Liver (tissue), 9 donors: ENCODE measurements around the gene ERC1. TPM values are rescaled to one million over a fixed set of nuclear protein-coding genes. Genes with fewer than 3 reads are reported as not detected.

ENCODE experiments used
- DNase-seq: peaks from one replicate; pipeline ENCODE4 v3.0.0-alpha.2; 2017; ENCODE audit warnings: low spot score
- H3K27ac ChIP-seq, 2 donors: one replicate each; pipeline ENCODE4 v1.7.0; 2013; ENCODE audit warnings: inconsistent platforms in 2 of 2, low read length in 2 of 2, control low read depth in 1 of 2, low read depth in 1 of 2, mild to moderate bottlenecking in 1 of 2
- H3K27me3 ChIP-seq, 4 donors: one replicate each; pipeline versions ENCODE4 v1.6.1 to v1.7.0; 2013; ENCODE audit warnings: low read length in 3 of 4, inconsistent platforms in 1 of 4, mild to moderate bottlenecking in 1 of 4, moderate library complexity in 1 of 4; ENCODE audit not compliant: control insufficient read depth in 4 of 4, insufficient read depth in 4 of 4
- H3K36me3 ChIP-seq, 4 donors: one replicate each; pipeline versions ENCODE4 v1.6.1 to v1.7.0; 2013; ENCODE audit warnings: low read length in 3 of 4, mild to moderate bottlenecking in 3 of 4, low read depth in 1 of 4, moderate library complexity in 1 of 4; ENCODE audit not compliant: control insufficient read depth in 4 of 4, insufficient read depth in 3 of 4
- H3K4me1 ChIP-seq, 4 donors: one replicate each; pipeline versions ENCODE4 v1.6.1 to v1.7.0; 2013; ENCODE audit warnings: low read length in 3 of 4, mild to moderate bottlenecking in 3 of 4, moderate library complexity in 1 of 4; ENCODE audit not compliant: control insufficient read depth in 4 of 4, insufficient read depth in 4 of 4
- H3K4me3 ChIP-seq, 3 donors: one replicate each; pipeline versions ENCODE4 v1.6.1 to v1.7.0; 2013; ENCODE audit warnings: low read length in 3 of 3, control low read depth in 1 of 3, low read depth in 1 of 3, mild to moderate bottlenecking in 1 of 3
- H3K9ac ChIP-seq, 2 donors: one replicate each; pipeline ENCODE4 v1.7.0; 2013; ENCODE audit warnings: low read length in 2 of 2, mild to moderate bottlenecking in 2 of 2, moderate library complexity in 2 of 2, control low read depth in 1 of 2, low read depth in 1 of 2
- H3K9me3 ChIP-seq, 4 donors: one replicate each; pipeline versions ENCODE4 v1.6.1 to v1.7.0; 2013; ENCODE audit warnings: low read length in 3 of 4; ENCODE audit not compliant: control insufficient read depth in 4 of 4
- ATF3 ChIP-seq: IDR thresholded peaks from 2 replicates; pipeline ENCODE4 v1.6.1; 2016; ENCODE audit warnings: antibody characterized with exemption
- CTCF ChIP-seq: fragments of 150-350 bp; IDR thresholded peaks from 2 replicates; pipeline ENCODE4 v1.5.1; 2017; ENCODE audit warnings: improper control_type of control experiment, low read depth, low read length; ENCODE audit not compliant: missing input control
- EGR1 ChIP-seq, 2 donors: IDR thresholded peaks; 2 replicates each; pipeline ENCODE4 v1.6.1; 2016 to 2018; ENCODE audit warnings: antibody characterized with exemption in 2 of 2, low read depth in 2 of 2
- FOXA1 ChIP-seq: IDR thresholded peaks from 2 replicates; pipeline ENCODE4 v1.6.1; 2016; ENCODE audit warnings: antibody characterized with exemption
- FOXA2 ChIP-seq: IDR thresholded peaks from 2 replicates; pipeline ENCODE4 v1.6.1; 2016; ENCODE audit warnings: antibody characterized with exemption
- GABPA ChIP-seq, 2 donors: IDR thresholded peaks in 1 of 2; conservative IDR thresholded peaks in 1 of 2; 2 replicates each; pipeline ENCODE4 v1.6.1; 2016; ENCODE audit warnings: antibody characterized with exemption in 2 of 2, mild to moderate bottlenecking in 1 of 2, moderate library complexity in 1 of 2
- HNF4A ChIP-seq, 2 donors: conservative IDR thresholded peaks; 2 replicates each; pipeline ENCODE4 v1.6.1; 2016; ENCODE audit warnings: antibody characterized with exemption in 2 of 2, mild to moderate bottlenecking in 2 of 2
- HNF4G ChIP-seq: IDR thresholded peaks from 2 replicates; pipeline ENCODE4 v1.6.1; 2016; ENCODE audit warnings: antibody characterized with exemption
- JUND ChIP-seq, 2 donors: IDR thresholded peaks; 2 replicates each; pipeline ENCODE4 v1.6.1; 2016; ENCODE audit warnings: antibody characterized with exemption in 2 of 2
- MAX ChIP-seq: IDR thresholded peaks from 2 replicates; pipeline ENCODE4 v1.6.1; 2016; ENCODE audit warnings: antibody characterized with exemption
- NR2F2 ChIP-seq: IDR thresholded peaks from 2 replicates; pipeline ENCODE4 v1.6.1; 2016; ENCODE audit warnings: antibody characterized with exemption
- RAD21 ChIP-seq, 2 donors: IDR thresholded peaks; 2 replicates each; pipeline ENCODE4 v1.6.1; 2016; ENCODE audit warnings: antibody characterized with exemption in 2 of 2, mild to moderate bottlenecking in 2 of 2
- REST ChIP-seq: IDR thresholded peaks from 2 replicates; pipeline ENCODE4 v1.6.1; 2016; ENCODE audit warnings: antibody characterized with exemption, mild to moderate bottlenecking
- RXRA ChIP-seq, 2 donors: IDR thresholded peaks; 2 replicates each; pipeline ENCODE4 v1.6.1; 2017 to 2018; ENCODE audit warnings: antibody characterized with exemption in 2 of 2, mild to moderate bottlenecking in 1 of 2
- SP1 ChIP-seq: IDR thresholded peaks from 2 replicates; pipeline ENCODE4 v1.6.1; 2018; ENCODE audit warnings: antibody characterized with exemption, mild to moderate bottlenecking
- TAF1 ChIP-seq: conservative IDR thresholded peaks from 2 replicates; pipeline ENCODE4 v1.6.1; 2016; ENCODE audit warnings: antibody characterized with exemption, mild to moderate bottlenecking
- YY1 ChIP-seq: IDR thresholded peaks from 2 replicates; pipeline ENCODE4 v1.6.1; 2016; ENCODE audit warnings: antibody characterized with exemption, mild to moderate bottlenecking
- ZBTB33 ChIP-seq: IDR thresholded peaks from 2 replicates; pipeline ENCODE4 v1.6.1; 2016; ENCODE audit warnings: antibody characterized with exemption
- WGBS: extraction: QIAGEN DNeasy Blood & Tissue Kit; methylation state at CpG from one replicate; pipeline ENCODE4 v1.1.7; 2013; 5-methylcytosine and 5-hydroxymethylcytosine counted together
- polyA plus RNA-seq, 2 donors: library from polyadenylated mRNA; stranded (reverse) in 1 of 2; unstranded in 1 of 2; fragments of 200-250 nt in 1 of 2; fragments of >200 nt in 1 of 2; fragmentation: Nextera tagmentation in 1 of 2; extraction: Ambion mirVana in 1 of 2; gene quantifications; one replicate each; pipeline versions ENCODE4 v1.2.1 to v1.2.3, GENCODE V29; 2013 to 2015
- total RNA-seq, 2 donors: library from RNA; depleted of rRNA; stranded (reverse); fragments of >200 nt; gene quantifications; one replicate each; pipeline ENCODE4 v1.2.3, GENCODE V29; 2014
- donor health status: healthy.
- donor health status: healthy.
- donor health status: healthy.
- donor health status: healthy.
- donor health status: healthy.

Gene ERC1
- total and polyA plus RNA-seq, 4 donors: 6.2 to 50.2 (median 10.3) TPM

- Histone ChIP-seq H3K27ac (no peak overlapping the region), H3K4me1 (peaks cover 0 to 12% (median 4%) of the 10 kb centered on the region in 4 donors), H3K4me3 (no peak overlapping the region), H3K36me3 (no peaks in the 10 kb centered on the region), H3K9ac (no peak overlapping the region), H3K27me3 (no peaks in the 10 kb centered on the region), H3K9me3 (no peaks in the 10 kb centered on the region)
- no peak for DNase-seq
- 91% methylated on average over 14 of the region's 14 CpGs for WGBS
- no peak for TF ChIP-seq CTCF
- TF ChIP-seq HNF4A (conservative IDR thresholded peaks at IDR 0.05): no peak
- no peak for TF ChIP-seq REST
- no peak for TF ChIP-seq JUND (IDR thresholded peaks at IDR 0.05)
- no peak for TF ChIP-seq ATF3
- TF ChIP-seq RAD21 (IDR thresholded peaks at IDR 0.05): no peak
- no peak for TF ChIP-seq SP1
- TF ChIP-seq ZBTB33: no peak
- no peak for TF ChIP-seq TAF1
- TF ChIP-seq EGR1 (IDR thresholded peaks at IDR 0.05; ENCODE audit: low read depth in 2 of 2): no peak
- no peak for TF ChIP-seq NR2F2
- TF ChIP-seq GABPA (IDR thresholded peaks at IDR 0.05 in 1 of 2, conservative IDR thresholded peaks at IDR 0.05 in 1 of 2): no peak
- no peak for TF ChIP-seq RXRA (IDR thresholded peaks at IDR 0.05)
- no peak for TF ChIP-seq MAX
- TF ChIP-seq HNF4G: no peak
- TF ChIP-seq YY1: no peak
- no peak for TF ChIP-seq FOXA2
- TF ChIP-seq FOXA1: no peak
These were observed 443.4 kb downstream of the ERC1 start for GRCh38 chr12:1434296-1434955.
